WTC11 (cell line): Measurements from ENCODE around the gene CENPN. TPM values are rescaled to one million over a fixed set of nuclear protein-coding genes. Genes with fewer than 3 reads are reported as not detected.

Experiments used
- ATAC-seq: fragments of 200-7000 bp; cut with Tn5 transposase; 2 replicates; pipeline ENCODE4 v1.10.0; 2021; ENCODE audit warnings: mild to moderate bottlenecking, moderate library complexity
- CTCF ChIA-PET: fragments of 300-600 bp; sonication (Branson Sonifier 250); formaldehyde crosslinking; loops from one replicate; lab custom pipeline; 2021; ENCODE audit warnings: antibody characterized with exemption; lab: Charles Lee
- POLR2A ChIA-PET: fragments of 350-600 bp; sonication (Branson Sonifier 250); formaldehyde crosslinking; loops from one replicate; lab custom pipeline; 2021; ENCODE audit warnings: antibody characterized with exemption; lab: Charles Lee
- DNase-seq: peaks from one replicate; pipeline ENCODE4 v3.0.0; 2021; ENCODE audit warnings: low spot score
- H3K27ac Mint-ChIP-seq: 2 replicates; pipeline ENCODE4 v1.8.0; 2021; ENCODE audit warnings: mixed read lengths
- H3K27me3 Mint-ChIP-seq: 2 replicates; pipeline ENCODE4 v1.8.0; 2021; ENCODE audit warnings: low read depth, mild to moderate bottlenecking, moderate library complexity, mixed read lengths
- H3K36me3 Mint-ChIP-seq: 2 replicates; pipeline ENCODE4 v1.8.0; 2021; ENCODE audit warnings: mixed read lengths
- H3K4me1 Mint-ChIP-seq: 2 replicates; pipeline ENCODE4 v1.8.0; 2022; ENCODE audit warnings: mixed read lengths
- H3K4me3 Mint-ChIP-seq: 2 replicates; pipeline ENCODE4 v1.8.0; 2021; ENCODE audit warnings: mild to moderate bottlenecking, moderate library complexity, mixed read lengths
- H3K9me3 Mint-ChIP-seq: 2 replicates; pipeline ENCODE4 v1.8.0; 2021; ENCODE audit warnings: mixed read lengths
- ATF6 ChIP-seq: sonication (generic); formaldehyde crosslinking; IDR thresholded peaks from 2 replicates; pipeline ENCODE4 v1.8.1; 2023; ENCODE audit warnings: mild to moderate bottlenecking, missing genetic modification reagents
- CBFB ChIP-seq: sonication (generic); formaldehyde crosslinking; IDR thresholded peaks from 2 replicates; pipeline ENCODE4 v1.8.1; 2022; ENCODE audit warnings: mild to moderate bottlenecking, low read depth, missing genetic modification reagents
- CREB1 ChIP-seq: sonication (generic); formaldehyde crosslinking; IDR thresholded peaks from 2 replicates; pipeline ENCODE4 v1.8.0; 2023; ENCODE audit warnings: mild to moderate bottlenecking, missing genetic modification reagents
- E2F4 ChIP-seq: sonication (generic); formaldehyde crosslinking; IDR thresholded peaks from 2 replicates; pipeline ENCODE4 v1.8.1; 2022; ENCODE audit warnings: low read depth, mild to moderate bottlenecking, moderate library complexity, missing genetic modification reagents, borderline replicate concordance
- ELF4 ChIP-seq: sonication (generic); formaldehyde crosslinking; IDR thresholded peaks from 2 replicates; pipeline ENCODE4 v1.8.1; 2022; ENCODE audit warnings: low read depth, mild to moderate bottlenecking, moderate library complexity, missing genetic modification reagents
- ESRRA ChIP-seq: sonication (generic); formaldehyde crosslinking; IDR thresholded peaks from 2 replicates; pipeline ENCODE4 v1.8.1; 2022; ENCODE audit warnings: mild to moderate bottlenecking, missing genetic modification reagents, borderline replicate concordance
- FOXP1 ChIP-seq: sonication (generic); formaldehyde crosslinking; IDR thresholded peaks from 2 replicates; pipeline ENCODE4 v1.8.0; 2022; ENCODE audit warnings: missing genetic modification reagents, mild to moderate bottlenecking, moderate library complexity, borderline replicate concordance
- HMGA2 ChIP-seq: fragments of 250-450 bp; sonication (Bioruptor Pico); IDR thresholded peaks from 2 replicates; pipeline ENCODE4 v1.4.0; 2021; ENCODE audit warnings: mild to moderate bottlenecking, moderate library complexity
- OVOL2 ChIP-seq: fragments of 250-450 bp; sonication (Bioruptor Pico); IDR thresholded peaks from 2 replicates; pipeline ENCODE4 v1.9.0; 2021; ENCODE audit warnings: mild to moderate bottlenecking, borderline replicate concordance
- SOX15 ChIP-seq: fragments of 250-450 bp; sonication (Bioruptor Pico); IDR thresholded peaks from 2 replicates; pipeline ENCODE4 v1.9.0; 2021; ENCODE audit warnings: mild to moderate bottlenecking
- SP1 ChIP-seq: sonication (generic); formaldehyde crosslinking; conservative IDR thresholded peaks from 2 replicates; pipeline ENCODE4 v1.8.1; 2022; ENCODE audit warnings: missing genetic modification reagents
- ZNF138 ChIP-seq: sonication (generic); formaldehyde crosslinking; conservative IDR thresholded peaks from 2 replicates; pipeline ENCODE4 v1.8.1; 2022; ENCODE audit warnings: mild to moderate bottlenecking, moderate library complexity, missing genetic modification reagents
- ZSCAN18 ChIP-seq: fragments of 250-450 bp; sonication (Bioruptor Pico); IDR thresholded peaks from 2 replicates; pipeline ENCODE4 v2.1.2; 2022; ENCODE audit warnings: mild to moderate bottlenecking, moderate library complexity
- total RNA-seq: library from RNA; stranded (reverse); gene quantifications from 3 replicates; pipeline ENCODE4 v1.2.3, GENCODE V29; 2021
- TF ChIP-seq, protein P1 (sequence below): fragments of 250-450 bp; sonication (Bioruptor Pico); IDR thresholded peaks from 2 replicates; pipeline ENCODE4 v1.9.0; 2021; ENCODE audit warnings: moderate library complexity, mild to moderate bottlenecking, inconsistent platforms, borderline replicate concordance
- TF ChIP-seq, protein P2 (sequence below): sonication (generic); formaldehyde crosslinking; IDR thresholded peaks from 2 replicates; pipeline ENCODE4 v1.8.0; 2022; ENCODE audit warnings: mild to moderate bottlenecking, missing genetic modification reagents
- TF ChIP-seq, protein P3 (sequence below): sonication (generic); formaldehyde crosslinking; IDR thresholded peaks from 2 replicates; pipeline ENCODE4 v1.8.1; 2022; ENCODE audit warnings: mild to moderate bottlenecking, missing genetic modification reagents, moderate library complexity, borderline replicate concordance
- TF ChIP-seq, protein P4 (sequence below): sonication (generic); formaldehyde crosslinking; IDR thresholded peaks from 2 replicates; pipeline ENCODE4 v1.8.0; 2023; ENCODE audit warnings: missing genetic modification reagents
- TF ChIP-seq, protein P5 (sequence below): sonication (generic); formaldehyde crosslinking; IDR thresholded peaks from 2 replicates; pipeline ENCODE4 v1.8.0; 2023; ENCODE audit warnings: missing genetic modification reagents, mild to moderate bottlenecking, borderline replicate concordance

The CENPN gene
- total RNA-seq, 1 experiment from 2014 or later: 47.4 TPM

DNA sequence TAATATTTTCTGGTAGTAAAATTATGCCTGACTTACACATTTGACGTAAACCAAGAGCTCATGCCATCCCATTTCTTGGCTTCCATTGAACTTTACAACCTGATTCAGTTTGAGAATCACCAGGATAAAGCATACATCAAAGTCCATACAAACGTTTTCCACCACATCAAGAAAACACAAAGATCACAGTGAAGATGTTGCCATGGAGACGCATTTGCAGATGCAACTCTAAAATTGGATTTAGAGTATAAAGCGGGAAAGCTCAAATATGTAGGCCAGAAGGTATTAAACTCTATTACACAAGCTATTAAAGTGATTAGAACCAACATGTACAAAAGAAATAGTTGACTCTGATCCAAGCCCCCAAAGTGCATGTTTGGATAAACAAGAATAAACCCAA lies 59.7 kb downstream of the CENPN start:
- no peak overlapping the region for H3K27ac Mint-ChIP-seq
- H3K27me3 Mint-ChIP-seq: no peaks in the 10 kb centered on the region

DNA sequence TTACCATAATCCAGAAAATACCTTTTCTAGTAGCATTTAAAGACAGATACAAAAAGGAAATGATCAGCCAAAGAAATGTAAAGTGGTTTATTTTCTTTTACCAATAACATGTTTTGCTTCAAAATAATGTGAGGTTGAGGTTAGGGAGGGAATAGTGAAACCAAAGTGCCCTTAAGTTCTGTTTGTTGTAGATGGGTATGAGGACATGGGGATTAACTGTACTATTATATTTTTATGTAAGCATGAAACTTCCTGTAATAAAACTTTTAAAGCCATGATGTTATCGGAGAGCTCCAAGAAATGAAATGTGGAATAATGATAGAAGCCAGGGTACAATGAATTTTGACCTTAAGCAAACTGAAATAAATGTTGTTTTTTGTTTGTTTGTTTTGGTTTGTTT lies 60.2 kb downstream of the CENPN start:
- CTCF ChIA-PET: no interaction called here
- Mint-ChIP-seq H3K4me1 (peaks cover 7% of the 10 kb centered on the region; the same call in 1 of the 2 replicates), H3K27ac (no peak overlapping the region), H3K4me3 (no peak overlapping the region), H3K36me3 (no peaks in the 10 kb centered on the region), H3K9me3 (no peaks in the 10 kb centered on the region), H3K27me3 (no peaks in the 10 kb centered on the region)
- DNase-seq: no peak
- ATAC-seq: no peak
- POLR2A ChIA-PET: interaction anchor here (0.6 kb wide), 1 partner anchor 76 kb away, joined by 3 read pairs; no protein-coding TSS in a partner anchor
- TF ChIP-seq OVOL2 (no peak), FOXP1 (CRISPR knock-in tag) (no peak), E2F4 (no peak), ZSCAN18 (CRISPR knock-in tag) (no peak), ELF4 (no peak)
- TF ChIP-seq, protein P1, sequence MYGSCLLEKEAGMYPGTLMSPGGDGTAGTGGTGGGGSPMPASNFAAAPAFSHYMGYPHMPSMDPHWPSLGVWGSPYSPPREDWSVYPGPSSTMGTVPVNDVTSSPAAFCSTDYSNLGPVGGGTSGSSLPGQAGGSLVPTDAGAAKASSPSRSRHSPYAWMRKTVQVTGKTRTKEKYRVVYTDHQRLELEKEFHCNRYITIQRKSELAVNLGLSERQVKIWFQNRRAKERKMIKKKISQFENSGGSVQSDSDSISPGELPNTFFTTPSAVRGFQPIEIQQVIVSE (CRISPR knock-in tag): no peak
- TF ChIP-seq, protein P2, sequence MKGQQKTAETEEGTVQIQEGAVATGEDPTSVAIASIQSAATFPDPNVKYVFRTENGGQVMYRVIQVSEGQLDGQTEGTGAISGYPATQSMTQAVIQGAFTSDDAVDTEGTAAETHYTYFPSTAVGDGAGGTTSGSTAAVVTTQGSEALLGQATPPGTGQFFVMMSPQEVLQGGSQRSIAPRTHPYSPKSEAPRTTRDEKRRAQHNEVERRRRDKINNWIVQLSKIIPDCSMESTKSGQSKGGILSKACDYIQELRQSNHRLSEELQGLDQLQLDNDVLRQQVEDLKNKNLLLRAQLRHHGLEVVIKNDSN (CRISPR knock-in tag): no peak
- TF ChIP-seq, protein P3, sequence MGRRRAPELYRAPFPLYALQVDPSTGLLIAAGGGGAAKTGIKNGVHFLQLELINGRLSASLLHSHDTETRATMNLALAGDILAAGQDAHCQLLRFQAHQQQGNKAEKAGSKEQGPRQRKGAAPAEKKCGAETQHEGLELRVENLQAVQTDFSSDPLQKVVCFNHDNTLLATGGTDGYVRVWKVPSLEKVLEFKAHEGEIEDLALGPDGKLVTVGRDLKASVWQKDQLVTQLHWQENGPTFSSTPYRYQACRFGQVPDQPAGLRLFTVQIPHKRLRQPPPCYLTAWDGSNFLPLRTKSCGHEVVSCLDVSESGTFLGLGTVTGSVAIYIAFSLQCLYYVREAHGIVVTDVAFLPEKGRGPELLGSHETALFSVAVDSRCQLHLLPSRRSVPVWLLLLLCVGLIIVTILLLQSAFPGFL (CRISPR knock-in tag): no peak

More for the DNA sequence above, 59.7 kb downstream of the CENPN start:
- POLR2A ChIA-PET: interaction anchor here (0.6 kb wide), 1 partner anchor 76 kb away, joined by 3 read pairs; no protein-coding TSS in a partner anchor
- TF ChIP-seq ESRRA: no peak
- TF ChIP-seq ZNF138 (CRISPR knock-in tag): no peak
- no peak for TF ChIP-seq HMGA2 (CRISPR knock-in tag)
- TF ChIP-seq E2F4: no peak
- no peak for TF ChIP-seq CBFB (CRISPR knock-in tag)
- TF ChIP-seq SOX15 (CRISPR knock-in tag): no peak
- no peak for TF ChIP-seq CREB1 (CRISPR knock-in tag)
- no peak for TF ChIP-seq SP1 (CRISPR knock-in tag)
- no peak for TF ChIP-seq ATF6 (CRISPR knock-in tag)
- TF ChIP-seq, protein P4, sequence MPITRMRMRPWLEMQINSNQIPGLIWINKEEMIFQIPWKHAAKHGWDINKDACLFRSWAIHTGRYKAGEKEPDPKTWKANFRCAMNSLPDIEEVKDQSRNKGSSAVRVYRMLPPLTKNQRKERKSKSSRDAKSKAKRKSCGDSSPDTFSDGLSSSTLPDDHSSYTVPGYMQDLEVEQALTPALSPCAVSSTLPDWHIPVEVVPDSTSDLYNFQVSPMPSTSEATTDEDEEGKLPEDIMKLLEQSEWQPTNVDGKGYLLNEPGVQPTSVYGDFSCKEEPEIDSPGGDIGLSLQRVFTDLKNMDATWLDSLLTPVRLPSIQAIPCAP (CRISPR knock-in tag): no peak
- TF ChIP-seq, protein P5, sequence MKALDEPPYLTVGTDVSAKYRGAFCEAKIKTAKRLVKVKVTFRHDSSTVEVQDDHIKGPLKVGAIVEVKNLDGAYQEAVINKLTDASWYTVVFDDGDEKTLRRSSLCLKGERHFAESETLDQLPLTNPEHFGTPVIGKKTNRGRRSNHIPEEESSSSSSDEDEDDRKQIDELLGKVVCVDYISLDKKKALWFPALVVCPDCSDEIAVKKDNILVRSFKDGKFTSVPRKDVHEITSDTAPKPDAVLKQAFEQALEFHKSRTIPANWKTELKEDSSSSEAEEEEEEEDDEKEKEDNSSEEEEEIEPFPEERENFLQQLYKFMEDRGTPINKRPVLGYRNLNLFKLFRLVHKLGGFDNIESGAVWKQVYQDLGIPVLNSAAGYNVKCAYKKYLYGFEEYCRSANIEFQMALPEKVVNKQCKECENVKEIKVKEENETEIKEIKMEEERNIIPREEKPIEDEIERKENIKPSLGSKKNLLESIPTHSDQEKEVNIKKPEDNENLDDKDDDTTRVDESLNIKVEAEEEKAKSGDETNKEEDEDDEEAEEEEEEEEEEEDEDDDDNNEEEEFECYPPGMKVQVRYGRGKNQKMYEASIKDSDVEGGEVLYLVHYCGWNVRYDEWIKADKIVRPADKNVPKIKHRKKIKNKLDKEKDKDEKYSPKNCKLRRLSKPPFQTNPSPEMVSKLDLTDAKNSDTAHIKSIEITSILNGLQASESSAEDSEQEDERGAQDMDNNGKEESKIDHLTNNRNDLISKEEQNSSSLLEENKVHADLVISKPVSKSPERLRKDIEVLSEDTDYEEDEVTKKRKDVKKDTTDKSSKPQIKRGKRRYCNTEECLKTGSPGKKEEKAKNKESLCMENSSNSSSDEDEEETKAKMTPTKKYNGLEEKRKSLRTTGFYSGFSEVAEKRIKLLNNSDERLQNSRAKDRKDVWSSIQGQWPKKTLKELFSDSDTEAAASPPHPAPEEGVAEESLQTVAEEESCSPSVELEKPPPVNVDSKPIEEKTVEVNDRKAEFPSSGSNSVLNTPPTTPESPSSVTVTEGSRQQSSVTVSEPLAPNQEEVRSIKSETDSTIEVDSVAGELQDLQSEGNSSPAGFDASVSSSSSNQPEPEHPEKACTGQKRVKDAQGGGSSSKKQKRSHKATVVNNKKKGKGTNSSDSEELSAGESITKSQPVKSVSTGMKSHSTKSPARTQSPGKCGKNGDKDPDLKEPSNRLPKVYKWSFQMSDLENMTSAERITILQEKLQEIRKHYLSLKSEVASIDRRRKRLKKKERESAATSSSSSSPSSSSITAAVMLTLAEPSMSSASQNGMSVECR (CRISPR knock-in tag): no peak
- Mint-ChIP-seq H3K4me3 (no peak overlapping the region), H3K4me1 (peaks cover 9% of the 10 kb centered on the region), H3K36me3 (no peaks in the 10 kb centered on the region), H3K9me3 (no peaks in the 10 kb centered on the region)
- no peak for DNase-seq
- CTCF ChIA-PET: no interaction called here
- ATAC-seq: no peak
